Activated CD8-positive, alpha-beta memory T cell treated with anti-CD3 and anti-CD28 coated beads for 36 hours (primary cell): ENCODE results near the gene CYREN. TPM values are rescaled to one million over a fixed set of nuclear protein-coding genes. Genes with fewer than 3 reads are reported as not detected.

Source experiments
- CTCF ChIA-PET: fragments of 350-600 bp; sonication (Branson Sonifier 250); formaldehyde crosslinking; loops from one replicate; lab custom pipeline; 2021; ENCODE audit warnings: antibody characterized with exemption; lab: Charles Lee
- POLR2A ChIA-PET: fragments of 350-600 bp; sonication (Branson Sonifier 250); formaldehyde crosslinking; loops from one replicate; lab custom pipeline; 2021; ENCODE audit warnings: antibody characterized with exemption; lab: Charles Lee
- total RNA-seq, 2 experiments: library from RNA; stranded (reverse); gene quantifications; one replicate each; pipeline ENCODE4 v1.2.3, GENCODE V29; 2021

The CYREN gene
- total RNA-seq, 2 experiments from 2014 or later: 71.4 to 71.7 TPM

- POLR2A ChIA-PET: no interaction called here
- CTCF ChIA-PET: no interaction called here
These were observed 30.8 kb upstream of the CYREN start for GRCh38 chr7:135201350-135201749.

GRCh38 chr7:135200821-135201331 is 30.4 kb upstream of the CYREN start:
- ChIA-PET POLR2A (no interaction called here), CTCF (no interaction called here)

- CTCF ChIA-PET: interaction anchor here (1.9 kb wide), 1 partner anchor 30 kb away, joined by 4 read pairs; no protein-coding TSS in a partner anchor
- POLR2A ChIA-PET: no interaction called here
These were observed 28.9 kb upstream of the CYREN start for GRCh38 chr7:135199439-135199838.

GRCh38 chr7:135197906-135198655 is 27.6 kb upstream of the CYREN start:
- ChIA-PET CTCF (interaction anchor here (1.9 kb wide), 1 partner anchor 29 kb away, joined by 4 read pairs; no protein-coding TSS in a partner anchor), POLR2A (no interaction called here)

- ChIA-PET CTCF (no interaction called here), POLR2A (no interaction called here)
These were observed 26.8 kb upstream of the CYREN start for GRCh38 chr7:135197343-135197742.

- ChIA-PET POLR2A (no interaction called here), CTCF (no interaction called here)
These were observed 25.6 kb upstream of the CYREN start for GRCh38 chr7:135195968-135196629.

- CTCF ChIA-PET: no interaction called here
- POLR2A ChIA-PET: no interaction called here
These were observed 24.6 kb upstream of the CYREN start for GRCh38 chr7:135195156-135195555.

- ChIA-PET CTCF (no interaction called here), POLR2A (no interaction called here)
These were observed 24.1 kb upstream of the CYREN start for GRCh38 chr7:135194494-135195095.

GRCh38 chr7:135193615-135194081 is 23.1 kb upstream of the CYREN start:
- POLR2A ChIA-PET: no interaction called here
- CTCF ChIA-PET: no interaction called here

- POLR2A ChIA-PET: no interaction called here
- CTCF ChIA-PET: no interaction called here
These were observed 22.5 kb upstream of the CYREN start for GRCh38 chr7:135192914-135193536.

- CTCF ChIA-PET: no interaction called here
- POLR2A ChIA-PET: interaction anchor here (0.5 kb wide), 1 partner anchor 507 kb away, joined by 3 read pairs; no protein-coding TSS in a partner anchor
These were observed 20.2 kb upstream of the CYREN start for GRCh38 chr7:135190703-135191102.

- CTCF ChIA-PET: no interaction called here
- POLR2A ChIA-PET: interaction anchor here (0.5 to 0.6 kb wide), 2 partner anchors 45 to 507 kb away, joined by 3 read pairs; no protein-coding TSS in a partner anchor
These were observed 19.5 kb upstream of the CYREN start for GRCh38 chr7:135189961-135190360.

GRCh38 chr7:135189221-135189662 is 18.7 kb upstream of the CYREN start:
- CTCF ChIA-PET: no interaction called here

GRCh38 chr7:135188298-135188984 is 17.9 kb upstream of the CYREN start:
- ChIA-PET CTCF (no interaction called here), POLR2A (no interaction called here)

More at GRCh38 chr7:135189221-135189662, 18.7 kb upstream of the CYREN start:
- POLR2A ChIA-PET: no interaction called here

- CTCF ChIA-PET: no interaction called here
These were observed 16.3 kb upstream of the CYREN start for GRCh38 chr7:135186841-135187253.

GRCh38 chr7:135186261-135186540 is 15.7 kb upstream of the CYREN start:
- CTCF ChIA-PET: no interaction called here
- POLR2A ChIA-PET: no interaction called here

More at GRCh38 chr7:135186841-135187253, 16.3 kb upstream of the CYREN start:
- POLR2A ChIA-PET: no interaction called here

GRCh38 chr7:135185471-135186260 is 15.2 kb upstream of the CYREN start:
- ChIA-PET CTCF (no interaction called here), POLR2A (no interaction called here)

GRCh38 chr7:135184254-135184841 is 13.8 kb upstream of the CYREN start:
- CTCF ChIA-PET: interaction anchor here (1.1 kb wide), 1 partner anchor 13 kb away, joined by 3 read pairs; no protein-coding TSS in a partner anchor
- POLR2A ChIA-PET: no interaction called here
